ENCODE data around the gene GPR137. TPM values are rescaled to one million over a fixed set of nuclear protein-coding genes. Genes with fewer than 3 reads are reported as not detected.

The GPR137 gene
- total and polyA plus RNA-seq, 7 donors = 12.2 to 35.0 (median 17.4) TPM

DNA sequence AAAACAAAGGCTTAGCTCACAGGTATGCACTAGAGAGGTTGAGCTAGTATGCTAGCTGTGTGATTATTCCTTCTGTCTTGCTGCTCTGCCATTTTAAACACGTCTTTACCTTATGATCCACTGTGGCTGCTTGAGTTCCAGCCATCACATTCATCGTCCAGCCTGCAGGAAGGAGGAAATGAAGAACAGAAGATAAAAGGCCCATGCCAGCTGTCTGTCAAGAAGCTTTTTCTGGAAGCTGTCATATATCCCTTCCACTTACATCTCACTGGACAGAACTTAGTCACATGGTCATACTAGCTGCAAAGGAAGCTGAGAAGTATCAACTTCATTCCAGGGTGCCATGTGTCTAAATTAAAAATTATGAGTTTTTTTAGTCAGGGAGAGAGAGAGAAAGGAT, 41.7 kb downstream of the GPR137 start:
- DNase-seq = no peak
- H3K36me3 ChIP-seq = peaks cover 0 to 4% (median 0%) of the 10 kb centered on the region in 4 donors
- intact Hi-C loops (cut with DNase I) = no loop called here
- H3K27ac ChIP-seq = no peak overlapping the region
- TF ChIP-seq EP300 (IDR thresholded peaks at IDR 0.05) (no peak), POLR2AphosphoS5 (IDR thresholded peaks at IDR 0.05) (no peak), POLR2A (IDR thresholded peaks at IDR 0.05) (no peak)
- TF ChIP-seq, protein P1, sequence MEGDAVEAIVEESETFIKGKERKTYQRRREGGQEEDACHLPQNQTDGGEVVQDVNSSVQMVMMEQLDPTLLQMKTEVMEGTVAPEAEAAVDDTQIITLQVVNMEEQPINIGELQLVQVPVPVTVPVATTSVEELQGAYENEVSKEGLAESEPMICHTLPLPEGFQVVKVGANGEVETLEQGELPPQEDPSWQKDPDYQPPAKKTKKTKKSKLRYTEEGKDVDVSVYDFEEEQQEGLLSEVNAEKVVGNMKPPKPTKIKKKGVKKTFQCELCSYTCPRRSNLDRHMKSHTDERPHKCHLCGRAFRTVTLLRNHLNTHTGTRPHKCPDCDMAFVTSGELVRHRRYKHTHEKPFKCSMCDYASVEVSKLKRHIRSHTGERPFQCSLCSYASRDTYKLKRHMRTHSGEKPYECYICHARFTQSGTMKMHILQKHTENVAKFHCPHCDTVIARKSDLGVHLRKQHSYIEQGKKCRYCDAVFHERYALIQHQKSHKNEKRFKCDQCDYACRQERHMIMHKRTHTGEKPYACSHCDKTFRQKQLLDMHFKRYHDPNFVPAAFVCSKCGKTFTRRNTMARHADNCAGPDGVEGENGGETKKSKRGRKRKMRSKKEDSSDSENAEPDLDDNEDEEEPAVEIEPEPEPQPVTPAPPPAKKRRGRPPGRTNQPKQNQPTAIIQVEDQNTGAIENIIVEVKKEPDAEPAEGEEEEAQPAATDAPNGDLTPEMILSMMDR (IDR thresholded peaks at IDR 0.05) = no peak
- no peaks in the 10 kb centered on the region for H3K9me3 ChIP-seq
- H3K4me1 ChIP-seq = peaks cover 0 to 9% (median 3%) of the 10 kb centered on the region in 4 donors
- no peaks in the 10 kb centered on the region for H3K27me3 ChIP-seq
- 49 to 79% methylated on average over 2 of the region's 2 CpGs for WGBS, 2 donors
- no peak overlapping the region for H3K4me3 ChIP-seq

DNA sequence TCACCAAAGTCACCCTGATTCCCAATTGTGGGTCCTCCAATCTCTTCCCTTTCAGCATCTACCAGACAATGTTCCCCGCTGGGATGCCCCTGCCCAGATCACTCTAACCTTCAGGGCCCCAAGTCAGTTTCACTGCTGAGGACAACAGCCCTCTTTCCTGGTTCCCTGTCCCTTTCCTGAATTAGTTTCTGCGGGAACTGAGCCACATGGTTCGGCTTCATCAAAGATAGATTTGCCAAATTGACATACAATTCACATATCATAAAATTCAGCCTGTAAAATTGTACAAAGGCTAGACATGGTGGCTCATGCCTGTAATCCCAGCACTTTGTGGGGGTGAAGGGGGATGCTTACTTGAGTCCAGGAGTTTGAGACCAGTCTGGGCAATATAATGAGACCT, 42.3 kb downstream of the GPR137 start:
- Histone ChIP-seq H3K9me3 (no peaks in the 10 kb centered on the region), H3K36me3 (no peaks in the 10 kb centered on the region), H3K27ac (no peak overlapping the region), H3K27me3 (no peaks in the 10 kb centered on the region), H3K4me1 (peaks cover 0 to 9% (median 3%) of the 10 kb centered on the region in 4 donors), H3K4me3 (no peak overlapping the region)
- WGBS, 2 donors = 16 to 68% methylated on average over 3 of the region's 3 CpGs
- DNase-seq = no peak
- no peak for TF ChIP-seq POLR2A (IDR thresholded peaks at IDR 0.05)
- TF ChIP-seq POLR2AphosphoS5 (IDR thresholded peaks at IDR 0.05) = no peak
- TF ChIP-seq EP300 (IDR thresholded peaks at IDR 0.05) = no peak
- TF ChIP-seq, protein P1 (IDR thresholded peaks at IDR 0.05) = no peak
- intact Hi-C loops (cut with DNase I) = no loop called here

DNA sequence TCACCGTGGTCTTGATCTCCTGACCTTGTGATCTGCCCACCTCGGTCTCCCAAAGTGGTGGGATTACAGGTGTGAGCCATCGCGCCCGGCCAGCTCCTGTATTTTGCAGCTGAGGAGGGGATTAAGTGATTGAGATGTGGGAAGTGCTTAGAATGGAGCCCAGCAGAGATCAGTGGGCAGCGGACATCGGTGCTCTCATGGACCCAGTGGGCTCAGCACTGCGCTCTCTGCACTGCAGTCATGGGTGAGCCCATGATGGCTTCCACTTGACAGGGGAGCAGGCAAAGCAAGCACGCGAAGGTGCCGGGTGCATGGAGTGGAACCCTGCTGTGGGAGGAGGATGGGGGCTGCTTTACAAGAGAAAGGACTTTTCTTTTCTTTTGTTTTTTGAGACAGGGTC, 45.2 kb downstream of the GPR137 start:
- TF ChIP-seq POLR2AphosphoS5 (IDR thresholded peaks at IDR 0.05) (no peak), EP300 (IDR thresholded peaks at IDR 0.05) (no peak), POLR2A (IDR thresholded peaks at IDR 0.05) (no peak)
- TF ChIP-seq, protein P1 (IDR thresholded peaks at IDR 0.05) = no peak
- no peaks in the 10 kb centered on the region for H3K36me3 ChIP-seq
- peaks cover 0 to 9% (median 3%) of the 10 kb centered on the region in 4 donors for H3K4me1 ChIP-seq
- H3K27me3 ChIP-seq = no peaks in the 10 kb centered on the region
- 90 to 91% methylated on average over 11 of the region's 11 CpGs for WGBS, 2 donors
- no peak overlapping the region for H3K4me3 ChIP-seq
- H3K9me3 ChIP-seq = no peaks in the 10 kb centered on the region
- no peak overlapping the region for H3K27ac ChIP-seq
- intact Hi-C loops (cut with DNase I) = no loop called here
- DNase-seq = no peak

DNA sequence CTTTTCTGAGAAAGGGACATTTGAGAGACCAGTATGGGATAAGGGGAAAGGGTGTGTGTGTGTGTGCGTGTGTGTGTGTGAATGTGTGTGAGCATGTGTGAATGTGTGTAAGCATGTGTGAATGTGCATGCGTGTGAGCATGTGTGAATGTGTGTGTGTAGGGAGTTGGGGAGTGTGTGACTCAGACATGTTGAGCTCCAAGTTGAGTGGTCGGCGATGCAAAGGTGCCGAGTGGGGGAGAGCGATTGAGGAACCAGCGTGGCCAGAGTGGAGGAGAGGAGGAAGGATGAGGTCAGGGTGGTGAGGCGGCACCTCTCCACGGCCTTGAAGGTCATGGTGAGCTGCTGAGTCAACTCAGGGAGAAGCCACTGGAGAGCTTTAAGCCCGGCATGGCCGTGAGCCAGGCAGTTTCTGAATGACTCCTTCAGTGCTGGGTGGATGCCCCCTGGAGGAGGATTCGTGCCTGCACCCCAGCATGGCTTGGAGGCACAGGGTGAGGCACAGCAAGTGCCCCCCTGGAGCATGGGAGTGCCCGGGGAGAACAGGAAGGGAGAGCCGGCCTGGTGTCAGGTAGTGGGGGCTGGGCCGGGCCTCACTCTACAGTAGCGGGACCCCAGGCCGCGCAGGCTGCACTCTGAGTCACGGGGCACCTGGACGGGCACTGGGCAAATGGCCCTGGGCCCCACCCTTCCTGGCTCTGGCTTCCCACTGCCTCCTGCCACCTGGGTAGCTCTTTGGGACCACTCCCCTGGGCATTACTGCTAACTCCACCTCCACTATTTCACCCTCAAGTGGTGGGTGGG, 46.1 kb downstream of the GPR137 start:
- no peak overlapping the region for H3K27ac ChIP-seq

More for the DNA sequence above, 46.1 kb downstream of the GPR137 start:
- TF ChIP-seq, protein P1 (IDR thresholded peaks at IDR 0.05) = peak in 1 of 4 experiments; percentile 8
- TF ChIP-seq POLR2A (IDR thresholded peaks at IDR 0.05) = no peak
- no peak for TF ChIP-seq EP300 (IDR thresholded peaks at IDR 0.05)
- Histone ChIP-seq H3K27me3 (no peaks in the 10 kb centered on the region), H3K36me3 (no peaks in the 10 kb centered on the region), H3K4me1 (peaks cover 0 to 9% (median 3%) of the 10 kb centered on the region in 4 donors), H3K9me3 (no peaks in the 10 kb centered on the region), H3K4me3 (no peak overlapping the region)
- WGBS, 2 donors = 4 to 25% methylated on average over 20 of the region's 20 CpGs
- intact Hi-C loops (cut with DNase I) = no loop called here
- DNase-seq = peak; percentile 76
